ENCODE data around the gene ADGRG4.
A peak's percentile ranks its signal among the peaks of the same experiment; 100 is the strongest.
"Not testable (repeated sequence)": the region's sequence is repeated elsewhere in the genome, so short reads cannot be mapped to it uniquely, and the experiment has no call there.

The ADGRG4 gene

GRCh38 chrX:136300721-136301120 lies at the start of gene ADGRG4:
Gene ADGRG4, plus strand, starts transcription at chrX:136300963. Its CDS starts 7,815 bp downstream, at chrX:136308778.
- H3K27ac ChIP-seq; in situ Hi-C loops (cut with HindIII; ENCODE audit: low pct_ligation_motif_present, low sequenced_read_pairs); DNase-seq; H3K27me3 ChIP-seq (replicated peaks); H3K4me3 ChIP-seq (ENCODE audit: low read depth, low read length); H3K36me3 ChIP-seq (replicated peaks): not testable (repeated sequence)

- in situ Hi-C loops (cut with HindIII; ENCODE audit: low pct_ligation_motif_present, low sequenced_read_pairs): no loop called here
- H3K27me3 ChIP-seq (replicated peaks): no peaks in the 10 kb centered on the region
- H3K4me3 ChIP-seq (ENCODE audit: low read depth, low read length): peak within 1 kb of the TSS; percentile 63
- peak within 1 kb of the TSS; percentile 69 for H3K27ac ChIP-seq
- no peak for TF ChIP-seq CTCF (IDR thresholded peaks at IDR 0.05; ENCODE audit: low read depth, low read length, missing control alignments)
- DNase-seq: no peak
- no peaks in the 10 kb centered on the region for H3K36me3 ChIP-seq (replicated peaks)
Measured at GRCh38 chrX:136251041-136251991, 49.4 kb upstream of the ADGRG4 start, which contains the start of gene MAP7D3. Gene MAP7D3, minus strand, starts transcription at chrX:136251400. Its CDS starts 42 bp downstream, at chrX:136251358.

GRCh38 chrX:136255541-136255940 lies 45.2 kb upstream of the ADGRG4 start:
- Histone ChIP-seq H3K27me3 (replicated peaks) (no peaks in the 10 kb centered on the region), H3K36me3 (replicated peaks) (no peaks in the 10 kb centered on the region), H3K27ac (no peak overlapping the region), H3K4me3 (ENCODE audit: low read depth, low read length) (no peak overlapping the region)
- no peak for TF ChIP-seq CTCF (IDR thresholded peaks at IDR 0.05; ENCODE audit: low read depth, low read length, missing control alignments)
- in situ Hi-C loops (cut with HindIII; ENCODE audit: low pct_ligation_motif_present, low sequenced_read_pairs): no loop called here
- no peak for DNase-seq

- no peak for TF ChIP-seq CTCF (IDR thresholded peaks at IDR 0.05; ENCODE audit: low read depth, low read length, missing control alignments)
Measured at GRCh38 chrX:136256026-136256425, 44.7 kb upstream of the ADGRG4 start.

GRCh38 chrX:136258951-136259350 lies 41.8 kb upstream of the ADGRG4 start:
- H3K36me3 ChIP-seq (replicated peaks): no peaks in the 10 kb centered on the region
- no peak for DNase-seq
- H3K27me3 ChIP-seq (replicated peaks): no peaks in the 10 kb centered on the region
- TF ChIP-seq CTCF (IDR thresholded peaks at IDR 0.05; ENCODE audit: low read depth, low read length, missing control alignments): no peak
- in situ Hi-C loops (cut with HindIII; ENCODE audit: low pct_ligation_motif_present, low sequenced_read_pairs): no loop called here
- H3K27ac ChIP-seq: peak overlapping the region; percentile 16
- H3K4me3 ChIP-seq (ENCODE audit: low read depth, low read length): no peak overlapping the region

More at GRCh38 chrX:136256026-136256425, 44.7 kb upstream of the ADGRG4 start:
- no peak for DNase-seq
- H3K27me3 ChIP-seq (replicated peaks): no peaks in the 10 kb centered on the region
- no peak overlapping the region for H3K4me3 ChIP-seq (ENCODE audit: low read depth, low read length)
- H3K27ac ChIP-seq: no peak overlapping the region
- H3K36me3 ChIP-seq (replicated peaks): no peaks in the 10 kb centered on the region
- in situ Hi-C loops (cut with HindIII; ENCODE audit: low pct_ligation_motif_present, low sequenced_read_pairs): no loop called here

GRCh38 chrX:136259543-136259942 lies 41.2 kb upstream of the ADGRG4 start:
- in situ Hi-C loops (cut with HindIII; ENCODE audit: low pct_ligation_motif_present, low sequenced_read_pairs): no loop called here
- no peak for TF ChIP-seq CTCF (IDR thresholded peaks at IDR 0.05; ENCODE audit: low read depth, low read length, missing control alignments)
- Histone ChIP-seq H3K27me3 (replicated peaks) (no peaks in the 10 kb centered on the region), H3K27ac (peak overlapping the region; percentile 27), H3K4me3 (ENCODE audit: low read depth, low read length) (no peak overlapping the region), H3K36me3 (replicated peaks) (no peaks in the 10 kb centered on the region)
- DNase-seq: peak; percentile 39
